T-helper 1 cell treated with Interleukin-12 subunit alpha and Interleukin-12 subunit beta and Interleukin-4 antibody, amounts not matched to agents 30 ng/mL and 1 ng/mL, for 36 hours (primary cell): Measurements from ENCODE around the gene NHERF2. TPM values are rescaled to one million over a fixed set of nuclear protein-coding genes. Genes with fewer than 3 reads are reported as not detected.

Experiments used
- total RNA-seq: library from RNA; stranded (reverse); gene quantifications from 2 replicates; pipeline ENCODE4 v1.2.3, GENCODE V29; 2022

Gene NHERF2
- total RNA-seq, 1 donor from 2014 or later, result 2.4 TPM

Other genes with a start within 250 kb of the NHERF2 start
- gene SPSB3, start 244.3 kb upstream of the NHERF2 start, total RNA-seq, result 37.3 TPM in 2 replicates
- gene NUBP2, start 243.9 kb upstream of the NHERF2 start, total RNA-seq, result 52.9 and 53.7 TPM in 2 replicates
- 0.22 TPM in 2 replicates for gene IGFALS, start 233.2 kb upstream of the NHERF2 start, total RNA-seq
- gene HAGH, start 200.1 kb upstream of the NHERF2 start, total RNA-seq, result 50.5 and 50.9 TPM in 2 replicates
- 10.1 and 12.4 TPM in 2 replicates for gene FAHD1, start 199.7 kb upstream of the NHERF2 start, total RNA-seq
- not detected in 2 replicates for gene MEIOB, start 154.7 kb upstream of the NHERF2 start, total RNA-seq
- gene HS3ST6, start 108.5 kb upstream of the NHERF2 start, total RNA-seq, result not detected in 2 replicates
- 24.4 and 26.6 TPM in 2 replicates for gene MSRB1, start 83.7 kb upstream of the NHERF2 start, total RNA-seq
- gene RPL3L, start 72.2 kb upstream of the NHERF2 start, total RNA-seq, result not detected in 2 replicates
- 118 and 120 TPM in 2 replicates for gene NDUFB10, start 67.4 kb upstream of the NHERF2 start, total RNA-seq
- 2,266 and 2,280 TPM in 2 replicates for gene RPS2, start 62.1 kb upstream of the NHERF2 start, total RNA-seq
- 0.27 TPM in 1 of 2 replicates, not detected in the other for gene RNF151, start 60.0 kb upstream of the NHERF2 start, total RNA-seq
- gene TBL3, start 54.8 kb upstream of the NHERF2 start, total RNA-seq, result 36.2 and 39.6 TPM in 2 replicates
- 0.37 and 0.61 TPM in 2 replicates for gene NOXO1, start 45.4 kb upstream of the NHERF2 start, total RNA-seq
- gene GFER, start 42.7 kb upstream of the NHERF2 start, total RNA-seq, result 26.4 and 32.7 TPM in 2 replicates
- 20.8 and 23.2 TPM in 2 replicates for gene SYNGR3, start 36.9 kb upstream of the NHERF2 start, total RNA-seq
- gene ZNF598, start 17.1 kb upstream of the NHERF2 start, total RNA-seq, result 71.1 and 73.9 TPM in 2 replicates
- gene NPW, start 7.1 kb upstream of the NHERF2 start, total RNA-seq, result 0.37 and 1.1 TPM in 2 replicates
- gene NTHL1, start 20.9 kb downstream of the NHERF2 start, total RNA-seq, result 24.2 and 31.1 TPM in 2 replicates
- gene TSC2, start 21.1 kb downstream of the NHERF2 start, total RNA-seq, result 130 and 131 TPM in 2 replicates
- 77.2 and 78.4 TPM in 2 replicates for gene PKD1, start 109.0 kb downstream of the NHERF2 start, total RNA-seq
- 0.44 TPM in 1 of 2 replicates, not detected in the other for gene RAB26, start 121.7 kb downstream of the NHERF2 start, total RNA-seq
- 56.7 and 57.3 TPM in 2 replicates for gene TRAF7, start 128.9 kb downstream of the NHERF2 start, total RNA-seq
- gene CASKIN1, start 169.7 kb downstream of the NHERF2 start, total RNA-seq, result 0.05 TPM in 2 replicates
- gene MLST8, start 178.6 kb downstream of the NHERF2 start, total RNA-seq, result 36.8 and 38.3 TPM in 2 replicates
- gene BRICD5, start 184.0 kb downstream of the NHERF2 start, total RNA-seq, result 7.6 and 12.5 TPM in 2 replicates
- 22.3 and 24.0 TPM in 2 replicates for gene PGP, start 187.9 kb downstream of the NHERF2 start, total RNA-seq
- gene E4F1, start 196.7 kb downstream of the NHERF2 start, total RNA-seq, result 30.5 and 33.8 TPM in 2 replicates
- gene DNASE1L2, start 209.5 kb downstream of the NHERF2 start, total RNA-seq, result 3.1 and 3.2 TPM in 2 replicates
- gene ECI1, start 224.7 kb downstream of the NHERF2 start, total RNA-seq, result 30.1 and 33.4 TPM in 2 replicates
- gene RNPS1, start 241.2 kb downstream of the NHERF2 start, total RNA-seq, result 260 and 261 TPM in 2 replicates